ENCODE data around the gene ADCK1.
"Not testable (repeated sequence)": the region's sequence is repeated elsewhere in the genome, so short reads cannot be mapped to it uniquely, and the experiment has no call there.

The ADCK1 gene

DNA sequence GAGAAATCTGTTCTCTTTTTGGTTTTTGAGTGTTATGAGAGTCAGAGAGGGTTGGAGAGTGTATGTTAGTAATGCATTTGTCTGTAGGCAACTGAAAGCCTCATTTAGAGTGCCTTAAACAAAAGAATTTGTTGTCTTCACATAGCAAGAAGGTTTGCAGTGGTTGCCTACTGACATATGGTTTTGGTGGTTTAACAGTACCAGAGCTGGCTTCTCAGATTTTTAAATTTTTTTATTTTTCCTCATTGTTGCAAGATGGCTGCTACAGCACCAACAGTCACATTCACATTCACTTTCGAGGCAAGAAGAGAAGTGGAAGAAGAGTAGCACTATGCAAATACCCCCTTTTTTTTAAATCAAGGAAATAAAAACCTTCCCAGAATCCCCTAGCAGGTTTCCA is 106.5 kb downstream of the ADCK1 start:
- no peak for DNase-seq

DNA sequence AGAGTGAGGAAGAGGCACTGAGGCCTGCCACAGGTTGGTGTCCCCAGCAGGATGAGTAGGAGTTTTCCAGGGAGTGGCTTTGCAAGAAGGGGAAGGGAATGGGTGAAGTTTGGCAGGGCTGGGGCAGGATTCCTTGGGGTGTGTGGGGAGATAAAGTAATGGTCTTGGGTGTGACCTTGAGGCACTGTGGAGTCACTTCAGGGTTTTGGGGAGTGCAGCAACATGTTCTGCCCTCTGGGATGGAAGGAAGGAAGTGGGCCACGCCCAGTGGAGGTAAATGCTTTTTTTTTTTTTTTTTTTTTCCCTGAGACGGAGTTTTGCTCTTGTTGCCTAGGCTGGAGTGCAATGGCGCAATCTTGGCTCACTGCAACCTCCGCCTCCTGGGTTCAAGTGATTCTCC is 108.9 kb downstream of the ADCK1 start:
- no peak for DNase-seq

DNA sequence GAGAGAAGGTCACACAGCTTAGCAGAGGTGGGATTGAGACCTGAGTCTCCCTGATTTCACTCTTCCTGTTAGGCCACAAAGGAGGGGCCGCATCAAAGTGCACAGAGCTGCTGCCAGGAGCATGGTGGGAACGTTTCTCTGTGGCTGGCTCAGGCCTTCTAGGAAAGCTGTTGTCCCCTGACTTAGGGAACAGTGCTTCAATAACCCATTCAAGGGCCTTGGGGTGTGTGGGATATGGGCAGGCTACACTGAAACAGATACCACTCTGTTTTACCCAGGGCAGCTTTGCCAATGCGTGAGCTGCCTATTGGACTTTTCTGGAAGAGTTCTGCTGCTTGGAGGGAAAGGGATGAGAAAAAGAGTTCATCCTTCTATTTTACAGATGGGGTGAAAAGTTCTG is 110.0 kb downstream of the ADCK1 start:
- no peak for DNase-seq

DNA sequence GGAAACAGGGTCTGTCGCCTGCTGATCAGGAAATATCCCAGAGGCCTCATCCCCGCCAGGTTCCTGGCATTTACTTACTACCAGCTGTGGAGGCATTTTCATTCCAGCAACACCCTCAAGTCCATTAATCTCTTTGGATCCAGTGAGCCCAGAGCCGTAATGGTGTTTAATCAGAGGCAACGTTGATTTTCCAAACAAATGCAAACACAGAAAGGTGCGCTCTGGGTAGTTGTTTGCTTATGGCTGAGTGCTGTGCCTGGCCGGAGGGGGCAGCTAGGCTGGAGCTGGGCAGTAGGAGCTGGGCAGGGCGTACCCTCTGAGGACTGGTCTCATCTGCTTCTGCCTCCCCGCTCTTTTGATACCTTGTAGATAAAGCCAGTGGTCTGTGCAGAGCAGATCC is 110.6 kb downstream of the ADCK1 start:
- DNase-seq = no peak

DNA sequence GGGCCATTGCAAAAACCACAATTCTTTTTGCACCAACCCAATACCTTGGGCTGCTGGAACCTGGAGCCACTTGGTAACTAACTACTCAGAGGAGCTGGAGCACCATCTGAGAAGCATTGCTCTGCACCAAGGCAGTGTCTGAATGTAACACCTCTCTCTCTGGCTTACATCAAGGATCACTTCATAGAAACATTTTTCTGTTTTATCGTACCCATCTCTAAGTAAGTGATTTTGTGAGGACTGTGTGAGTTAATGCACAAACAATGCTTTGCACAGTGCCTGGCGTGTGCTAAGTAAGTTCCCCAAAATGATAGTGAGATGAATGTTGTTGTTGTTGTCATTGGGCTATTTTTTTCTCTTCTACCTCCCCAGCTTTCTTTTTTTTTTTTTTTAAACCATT is 111.4 kb downstream of the ADCK1 start:
- DNase-seq = no peak

DNA sequence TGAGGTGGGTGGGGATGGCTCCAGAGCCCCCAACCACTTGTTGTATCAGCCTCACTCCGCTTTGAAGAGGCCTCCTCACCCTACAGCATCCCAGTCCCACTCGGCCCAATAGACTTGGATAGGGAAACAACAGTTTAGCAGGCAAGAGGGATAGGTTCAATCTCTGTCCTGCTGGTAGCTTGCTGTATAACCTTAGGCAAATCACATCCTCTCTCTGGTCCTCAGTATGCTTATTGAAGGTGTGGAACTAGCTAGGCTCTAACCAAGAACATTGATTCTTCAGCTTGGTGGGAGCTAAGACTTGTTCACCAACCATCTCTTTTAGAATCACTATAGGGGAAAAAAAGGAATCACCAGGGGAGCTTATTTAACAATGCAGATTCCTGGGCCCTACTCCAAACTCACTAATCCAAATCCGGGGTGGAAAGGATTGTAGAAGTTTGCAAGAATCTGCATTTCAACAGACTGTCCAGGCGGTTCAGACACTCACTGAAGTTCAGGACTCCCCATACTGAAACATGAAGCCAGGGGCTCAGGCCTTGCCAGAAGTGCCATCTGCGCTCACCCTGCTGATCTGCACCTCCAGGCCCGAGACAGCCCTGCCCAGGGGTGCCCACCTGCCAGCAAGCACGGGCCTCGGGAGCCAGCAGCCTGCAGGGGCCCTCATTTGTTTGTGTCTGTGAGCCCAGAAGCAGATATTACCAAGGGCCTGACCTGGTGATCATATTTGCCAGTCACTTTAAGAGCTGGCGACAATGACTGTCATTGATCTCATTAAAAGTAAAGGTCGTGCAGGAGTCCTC is 113.0 kb downstream of the ADCK1 start:
- DNase-seq = no peak

DNA sequence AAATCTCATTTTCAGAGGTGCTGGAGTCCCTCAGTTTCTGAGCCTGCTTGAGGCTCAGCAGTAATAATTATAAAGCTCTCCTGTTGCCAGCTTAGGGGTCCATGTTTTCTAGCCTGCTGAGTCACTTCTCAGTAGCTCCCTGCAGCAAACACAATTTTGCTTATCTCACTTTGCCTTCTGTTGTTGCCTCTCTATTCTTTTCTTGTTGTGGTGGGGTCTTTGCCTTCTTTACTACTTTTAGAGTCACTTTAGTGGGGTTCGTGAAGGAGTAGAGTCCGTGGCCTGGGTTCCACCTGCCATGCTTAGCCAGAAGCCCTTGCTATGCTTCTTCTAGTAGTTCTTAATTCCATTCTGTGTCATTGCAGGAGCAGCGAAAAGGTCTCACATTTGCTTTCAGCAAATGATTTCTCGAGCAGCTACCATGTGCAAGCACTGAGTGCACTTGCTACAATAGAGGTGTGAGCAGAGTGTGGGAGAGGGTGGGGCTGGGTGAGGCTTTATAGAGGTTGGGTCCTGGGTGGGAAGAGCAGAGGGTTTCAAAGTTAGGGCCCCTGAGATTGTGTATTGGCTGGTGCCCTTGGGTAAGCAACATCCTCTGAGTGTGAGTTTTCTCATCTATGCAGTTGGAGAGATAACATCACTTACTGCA is 114.3 kb downstream of the ADCK1 start:
- DNase-seq = no peak

DNA sequence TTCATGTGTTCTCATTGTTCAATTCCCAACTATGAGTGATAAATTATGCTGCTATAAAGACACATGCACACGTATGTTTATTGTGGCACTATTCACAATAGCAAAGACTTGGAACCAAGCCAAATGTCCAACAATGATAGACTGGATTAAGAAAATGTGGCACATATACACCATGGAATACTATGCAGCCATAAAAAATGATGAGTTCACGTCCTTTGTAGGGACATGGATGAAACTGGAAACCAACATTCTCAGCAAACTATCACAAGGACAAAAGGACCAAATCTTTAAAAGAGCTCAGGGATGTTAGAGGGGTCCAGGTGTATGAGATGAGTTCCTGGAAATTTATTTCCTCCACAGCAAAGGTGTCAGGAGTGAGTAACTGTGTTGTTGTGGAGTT is 115.5 kb downstream of the ADCK1 start:
- DNase-seq = not testable (repeated sequence)

DNA sequence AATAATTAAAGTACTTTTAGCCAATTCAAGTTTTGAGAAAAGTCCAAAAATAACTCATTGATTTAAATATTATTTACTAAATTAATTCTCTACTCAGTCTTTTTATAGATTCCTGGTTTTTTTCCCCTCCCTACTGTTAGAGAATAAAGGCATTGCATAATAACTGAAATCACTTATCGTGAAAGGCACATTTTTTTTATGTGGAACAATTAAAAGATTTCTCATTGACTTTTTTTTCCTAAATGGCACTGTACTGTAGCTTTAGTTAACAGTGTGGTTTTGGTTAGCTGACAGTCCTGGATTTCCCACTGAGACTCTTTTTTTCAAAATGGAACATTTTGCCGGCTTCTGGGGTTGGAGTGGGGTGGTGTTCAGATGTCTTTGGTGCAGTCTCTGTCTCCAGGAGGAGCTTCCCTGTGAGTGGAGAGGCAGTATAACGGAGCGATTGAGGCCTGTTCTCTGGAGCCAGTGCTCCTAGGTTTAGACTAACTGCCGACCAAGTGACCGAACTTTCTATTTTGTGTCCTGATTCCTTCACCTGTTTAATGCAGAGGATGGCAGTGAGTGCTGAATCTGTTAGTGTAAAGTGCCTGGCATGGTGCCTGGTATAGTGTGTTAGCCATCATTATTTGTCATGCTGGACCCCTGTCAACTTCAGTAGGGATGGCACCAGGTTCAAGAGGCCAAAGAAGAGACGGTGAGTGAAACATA is 117.7 kb downstream of the ADCK1 start:
- no peak for DNase-seq

DNA sequence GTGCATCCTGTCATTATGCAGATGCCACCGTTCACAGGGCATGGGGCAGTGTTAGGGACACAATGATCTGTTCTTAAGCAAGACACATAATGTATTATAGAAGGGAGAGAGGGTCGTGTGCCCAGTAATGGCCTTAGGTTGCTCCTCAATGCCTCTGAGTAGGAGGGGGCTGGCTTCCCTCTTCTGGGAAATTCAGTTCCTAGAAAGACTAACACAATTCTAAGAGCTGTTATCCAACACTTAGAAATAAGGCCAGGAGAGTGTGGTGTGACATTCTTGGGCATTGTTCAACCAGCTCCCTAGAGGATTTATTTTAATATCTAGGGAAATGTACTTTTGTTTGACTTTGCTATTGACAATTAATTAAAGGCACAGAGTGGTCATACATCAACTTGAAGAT is 118.5 kb downstream of the ADCK1 start:
- DNase-seq = no peak

DNA sequence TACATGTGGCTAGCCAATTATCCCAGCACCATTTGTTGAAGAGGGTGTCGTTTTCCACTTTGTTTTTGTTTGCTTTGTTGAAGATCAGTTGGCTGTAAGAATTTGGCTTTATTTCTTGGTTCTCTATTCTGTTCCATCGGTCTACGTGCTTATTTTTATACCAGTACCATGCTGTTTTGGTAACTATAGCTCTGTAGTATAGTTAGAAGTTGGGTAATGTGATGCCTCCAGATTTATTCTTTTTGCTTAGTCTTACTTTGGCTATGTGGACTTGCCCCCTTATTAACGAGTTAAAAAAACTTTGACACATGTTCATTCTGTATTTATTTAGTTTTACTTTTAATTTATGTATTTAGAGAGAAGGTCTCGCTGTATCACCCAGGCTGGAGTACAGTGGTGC is 120.4 kb downstream of the ADCK1 start:
- no peak for DNase-seq

DNA sequence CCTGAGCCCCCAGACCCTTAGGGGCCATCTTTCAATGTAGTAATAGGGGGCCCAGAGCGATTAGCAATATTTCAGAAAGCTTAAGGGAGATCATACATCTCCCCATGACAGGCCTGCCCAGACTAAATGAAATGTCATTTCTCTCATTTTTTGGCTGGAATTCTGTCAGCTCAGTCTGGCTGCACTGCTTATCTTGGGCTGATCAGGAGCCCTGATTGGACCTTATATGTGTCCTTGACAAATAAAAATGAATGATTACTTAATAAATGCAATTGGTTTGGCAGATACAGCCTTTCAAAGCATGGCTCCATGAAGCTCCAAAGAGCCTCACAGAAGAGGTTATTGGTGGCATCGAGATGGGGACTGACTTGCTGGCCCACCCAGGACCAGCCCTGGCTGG is 121.9 kb downstream of the ADCK1 start:
- no peak for DNase-seq

DNA sequence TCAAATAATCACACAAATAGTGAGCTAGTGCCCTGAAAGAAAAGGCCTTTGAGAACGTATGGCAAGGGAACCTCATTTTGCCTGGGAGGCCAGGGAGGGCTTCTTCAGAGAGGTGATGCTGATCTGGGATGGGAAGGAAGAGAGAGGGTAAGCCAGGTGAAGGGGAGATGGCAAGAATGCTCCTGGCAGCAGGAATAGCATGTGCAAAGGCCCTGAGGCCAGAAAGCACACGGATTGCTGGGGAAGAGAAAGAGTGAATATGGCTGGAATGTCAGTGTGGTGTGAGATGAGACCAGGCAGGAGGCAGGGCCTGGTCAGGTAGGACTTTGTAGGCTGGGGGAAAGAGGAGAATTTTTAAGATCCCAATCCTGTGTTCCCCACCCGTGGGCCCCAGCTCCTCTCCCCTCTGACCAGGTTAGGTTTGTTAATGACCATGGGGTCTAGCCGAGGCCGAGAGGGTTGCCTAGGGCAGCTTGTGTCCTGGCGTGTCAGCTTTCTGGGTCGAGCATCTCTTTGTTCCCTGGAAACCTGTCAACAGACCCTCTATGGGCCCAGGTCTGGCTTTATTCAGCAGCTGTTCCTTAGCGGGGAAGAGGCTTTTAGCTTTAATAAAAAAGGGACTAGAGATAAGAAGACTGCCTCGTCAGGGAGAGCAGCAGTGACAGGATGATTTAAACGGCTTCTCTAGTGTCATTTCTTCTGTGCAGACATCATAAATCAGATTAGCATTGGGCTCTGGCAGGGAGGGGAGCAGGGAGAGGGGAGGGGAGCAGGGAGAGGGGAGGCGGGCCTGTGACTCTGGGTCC is 123.4 kb downstream of the ADCK1 start:
- DNase-seq = no peak

DNA sequence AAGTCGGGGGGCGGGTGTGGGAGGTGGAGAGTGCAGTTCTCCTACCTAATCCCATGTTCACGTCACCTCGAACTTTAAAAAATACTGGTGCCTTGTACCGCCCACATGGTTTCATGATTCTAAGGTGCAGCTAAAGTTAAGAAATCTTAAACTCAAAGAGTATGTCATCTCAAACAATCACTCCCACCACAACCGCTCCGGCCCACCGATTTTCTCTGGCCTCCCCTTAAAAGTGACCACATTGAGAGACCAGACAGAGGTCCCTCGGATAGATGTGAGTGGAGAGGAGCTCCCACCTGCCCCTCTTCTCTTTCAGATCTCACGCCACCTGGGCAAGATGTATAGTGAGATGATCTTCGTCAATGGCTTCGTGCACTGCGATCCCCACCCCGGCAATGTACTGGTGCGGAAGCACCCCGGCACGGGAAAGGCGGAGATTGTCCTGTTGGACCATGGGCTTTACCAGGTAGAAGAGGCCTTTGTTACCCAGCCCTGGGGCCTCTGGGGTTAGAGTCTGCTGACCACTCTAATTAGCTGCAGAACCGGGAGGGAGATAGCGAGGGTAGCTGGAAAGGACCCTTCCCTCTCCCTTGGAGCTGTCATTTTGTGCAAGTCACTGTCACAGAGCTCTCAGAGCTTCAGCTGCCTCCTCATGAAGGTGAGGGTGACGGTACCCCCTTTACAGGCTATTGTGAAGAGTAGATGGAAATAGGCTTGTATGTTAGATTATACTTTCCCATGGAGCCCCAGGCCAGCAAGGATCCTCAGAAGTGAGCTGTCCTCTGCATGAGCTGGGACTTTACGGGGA is 124.4 kb downstream of the ADCK1 start:
- no peak for DNase-seq

DNA sequence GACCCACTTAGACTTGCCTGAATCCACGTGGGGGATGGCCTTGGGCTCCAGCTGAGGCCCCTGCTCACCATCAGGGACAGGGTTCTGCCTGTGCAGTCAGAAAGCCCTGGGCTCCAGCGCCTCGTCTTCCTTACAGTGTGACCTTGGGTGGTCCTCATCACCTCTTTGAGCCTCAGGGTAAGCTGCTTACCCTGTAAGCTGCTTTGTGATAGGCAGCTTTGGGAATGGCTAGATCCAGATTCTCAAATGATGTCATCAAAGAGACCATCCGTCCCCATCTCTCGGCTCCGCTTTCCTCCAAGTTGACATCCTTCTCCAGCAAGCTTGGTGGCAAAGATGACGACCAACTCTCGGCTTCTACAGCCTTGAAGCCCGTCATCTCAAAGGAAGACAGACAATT is 127.0 kb downstream of the ADCK1 start:
- DNase-seq = no peak

DNA sequence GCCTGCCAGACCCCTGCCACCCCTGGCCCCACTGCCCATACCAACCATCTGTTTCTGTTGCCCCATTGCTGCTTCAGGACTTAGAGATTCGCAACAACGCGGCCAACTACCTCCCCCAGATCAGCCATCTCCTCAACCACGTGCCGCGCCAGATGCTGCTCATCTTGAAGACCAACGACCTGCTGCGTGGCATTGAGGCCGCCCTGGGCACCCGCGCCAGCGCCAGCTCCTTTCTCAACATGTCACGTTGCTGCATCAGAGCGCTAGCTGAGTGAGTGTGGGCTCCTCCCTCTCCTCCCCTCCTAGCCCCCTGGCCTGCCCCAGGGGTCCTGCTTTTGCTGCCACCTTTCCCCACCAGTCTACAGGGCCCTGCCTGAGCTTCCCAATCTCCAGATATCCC is 131.5 kb downstream of the ADCK1 start:
- no peak for DNase-seq

DNA sequence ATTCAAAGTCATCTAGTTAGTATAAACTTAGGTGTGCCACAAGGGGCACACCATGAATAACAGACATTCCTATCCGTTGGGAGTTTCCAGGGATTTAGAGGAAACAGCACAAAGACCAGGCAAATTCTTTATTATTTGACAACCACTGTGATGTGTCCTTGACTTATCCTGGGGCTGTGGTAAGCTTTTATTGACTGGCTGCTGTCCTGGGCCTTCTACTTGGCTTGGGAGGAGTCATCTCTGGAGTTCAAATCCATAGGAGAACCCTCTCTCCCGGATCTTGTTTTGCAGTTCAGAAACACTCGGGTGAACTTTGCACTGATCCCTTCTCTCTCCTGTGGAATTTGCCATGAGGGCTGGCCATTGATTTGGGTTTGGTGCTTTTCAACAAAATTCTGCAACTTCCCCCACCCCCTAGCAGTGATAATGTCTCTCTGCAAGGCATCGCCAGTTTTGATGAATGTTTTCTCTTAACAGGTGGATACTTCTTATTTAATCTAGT is 136.3 kb downstream of the ADCK1 start:
- DNase-seq = no peak

DNA sequence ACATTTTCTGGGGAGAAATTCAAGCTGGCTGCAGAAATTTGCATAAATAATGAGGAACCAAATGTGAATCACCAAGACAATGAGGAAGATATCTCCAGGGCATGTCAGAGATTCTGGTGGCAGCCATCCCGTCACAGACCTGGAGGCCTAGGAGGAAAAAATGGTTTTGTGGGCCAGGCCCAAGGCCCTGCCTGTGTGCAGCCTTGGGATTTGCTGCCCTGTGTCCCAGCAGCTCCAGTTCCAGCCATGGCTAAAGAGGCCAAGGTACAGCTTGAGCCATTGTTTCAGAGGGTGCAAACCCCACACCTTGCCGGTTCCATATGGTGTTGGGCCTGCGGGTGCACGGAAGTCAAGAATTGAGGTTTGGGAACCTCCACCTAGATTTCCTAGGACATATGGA is 147.5 kb downstream of the ADCK1 start:
- no peak for DNase-seq

DNA sequence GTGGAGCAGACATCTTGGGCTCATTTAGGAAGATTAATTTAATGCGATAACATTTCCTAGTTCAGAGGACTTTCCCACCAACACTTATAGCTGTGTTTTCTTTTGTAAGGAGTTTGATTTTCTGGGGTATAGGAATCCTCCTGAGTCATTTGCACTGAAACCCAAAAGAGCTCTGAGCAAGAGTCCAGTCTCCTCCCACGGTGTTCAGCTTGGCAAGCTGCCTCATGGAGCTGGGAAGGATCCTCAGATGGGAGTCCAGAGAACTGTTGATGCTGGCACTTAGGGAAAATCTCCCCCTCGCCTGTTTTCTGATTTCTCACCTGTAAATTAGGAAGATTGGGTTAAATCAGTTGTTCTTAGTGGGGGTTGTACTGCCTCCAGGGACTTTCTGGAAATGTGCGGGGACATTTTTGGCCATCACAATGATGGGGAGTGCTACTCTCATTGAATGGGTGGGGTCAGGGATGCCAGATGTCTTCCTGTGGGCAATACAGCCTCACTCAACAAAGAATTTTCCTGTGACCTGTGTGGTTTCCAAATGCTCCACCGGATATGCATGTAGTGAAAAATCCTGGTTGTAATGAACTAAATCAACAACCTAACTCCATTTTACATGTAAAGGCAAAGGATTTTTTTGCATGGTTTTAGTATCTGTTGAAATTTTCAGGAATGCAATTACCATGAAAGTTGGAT is 150.6 kb downstream of the ADCK1 start:
- no peak for DNase-seq

DNA sequence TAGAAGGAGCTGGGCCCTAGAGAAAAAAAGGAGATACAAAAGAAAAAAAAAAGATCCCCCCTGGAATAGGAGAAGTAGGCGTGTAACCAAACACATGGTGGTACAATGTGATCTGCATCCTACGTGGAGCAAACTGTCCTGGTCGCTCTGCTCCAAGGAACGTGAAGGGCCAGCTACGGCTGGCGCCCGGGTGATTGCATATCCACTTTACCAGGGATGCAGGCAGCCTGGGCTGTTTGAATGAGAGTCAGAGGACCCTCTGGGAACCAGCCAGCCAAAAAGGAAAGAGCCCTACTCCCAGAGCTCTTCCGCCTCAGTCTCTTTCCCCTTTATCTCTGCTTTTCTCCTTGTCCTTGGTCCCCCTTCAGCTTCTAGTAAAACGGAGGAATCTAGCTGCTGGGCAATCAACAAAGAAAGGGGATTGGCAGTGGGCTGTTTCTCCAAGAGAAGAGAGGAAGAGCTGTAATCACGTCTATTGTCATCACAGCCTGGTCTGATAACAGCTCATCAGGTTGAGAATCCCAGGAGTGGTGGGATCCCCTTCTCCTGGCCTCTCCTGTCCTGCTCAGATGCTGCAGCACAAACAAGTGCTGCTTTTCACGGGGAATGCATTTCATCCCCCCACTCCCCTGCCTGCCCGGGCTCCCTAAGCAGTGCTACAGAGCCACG is 156.0 kb downstream of the ADCK1 start:
- no peak for DNase-seq

DNA sequence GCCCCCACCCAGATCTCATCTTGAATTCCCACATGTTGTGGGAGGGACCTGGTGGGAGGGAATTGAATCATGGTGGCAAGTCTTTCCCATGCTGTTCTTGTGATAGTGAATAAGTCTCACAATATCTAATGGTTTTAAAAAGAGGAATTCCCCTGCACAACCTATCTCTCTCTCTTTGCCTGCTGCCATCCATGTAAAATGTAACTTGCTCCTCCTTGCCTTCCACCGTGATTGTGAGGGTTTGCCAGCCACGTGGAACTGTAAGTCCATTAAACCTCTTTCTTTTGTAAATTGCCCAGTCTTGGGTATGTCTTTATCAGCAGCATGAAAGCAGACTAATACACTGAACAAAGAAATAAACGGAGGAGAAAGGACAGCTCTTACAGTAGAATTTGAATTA is 159.8 kb downstream of the ADCK1 start:
- not testable (repeated sequence) for DNase-seq
